Stimulated activated naive B cell treated with anti-CD40 and anti-IgM and Interleukin-4, amounts not matched to agents 10 μg/mL and 1 μg/mL and 100 μg/mL, for 72 hours (primary cell): ENCODE measurements around the gene GPR25.

Experiments
- ATAC-seq, 2 donors: fragments of 150-1000 bp; cut with Tn5 transposase; replicated peaks; 2 replicates each; pipeline ENCODE4 v1.10.0; 2021; ENCODE audit warnings: moderate library complexity in 1 of 2
- DNase-seq: peaks from one replicate; pipeline ENCODE4 v3.0.0; 2021
- H3K27ac Mint-ChIP-seq: one replicate; pipeline ENCODE4 v1.8.0; 2022; ENCODE audit warnings: mild to moderate bottlenecking, mixed read lengths
- H3K27me3 Mint-ChIP-seq, 2 donors: one replicate each; pipeline ENCODE4 v1.8.0; 2022; ENCODE audit warnings: mixed read lengths in 2 of 2
- H3K36me3 Mint-ChIP-seq, 2 donors: one replicate each; pipeline ENCODE4 v1.8.0; 2022; ENCODE audit warnings: mixed read lengths in 2 of 2, mild to moderate bottlenecking in 1 of 2
- H3K4me1 Mint-ChIP-seq, 2 donors: one replicate each; pipeline ENCODE4 v1.8.0; 2022; ENCODE audit warnings: mixed read lengths in 2 of 2, mild to moderate bottlenecking in 1 of 2
- H3K4me3 Mint-ChIP-seq, 2 donors: one replicate each; pipeline ENCODE4 v1.8.0; 2022; ENCODE audit warnings: mild to moderate bottlenecking in 2 of 2, mixed read lengths in 2 of 2, moderate library complexity in 1 of 2
- H3K9me3 Mint-ChIP-seq, 2 donors: one replicate each; pipeline ENCODE4 v1.8.0; 2022; ENCODE audit warnings: mixed read lengths in 2 of 2, mild to moderate bottlenecking in 1 of 2

GPR25 gene

DNA sequence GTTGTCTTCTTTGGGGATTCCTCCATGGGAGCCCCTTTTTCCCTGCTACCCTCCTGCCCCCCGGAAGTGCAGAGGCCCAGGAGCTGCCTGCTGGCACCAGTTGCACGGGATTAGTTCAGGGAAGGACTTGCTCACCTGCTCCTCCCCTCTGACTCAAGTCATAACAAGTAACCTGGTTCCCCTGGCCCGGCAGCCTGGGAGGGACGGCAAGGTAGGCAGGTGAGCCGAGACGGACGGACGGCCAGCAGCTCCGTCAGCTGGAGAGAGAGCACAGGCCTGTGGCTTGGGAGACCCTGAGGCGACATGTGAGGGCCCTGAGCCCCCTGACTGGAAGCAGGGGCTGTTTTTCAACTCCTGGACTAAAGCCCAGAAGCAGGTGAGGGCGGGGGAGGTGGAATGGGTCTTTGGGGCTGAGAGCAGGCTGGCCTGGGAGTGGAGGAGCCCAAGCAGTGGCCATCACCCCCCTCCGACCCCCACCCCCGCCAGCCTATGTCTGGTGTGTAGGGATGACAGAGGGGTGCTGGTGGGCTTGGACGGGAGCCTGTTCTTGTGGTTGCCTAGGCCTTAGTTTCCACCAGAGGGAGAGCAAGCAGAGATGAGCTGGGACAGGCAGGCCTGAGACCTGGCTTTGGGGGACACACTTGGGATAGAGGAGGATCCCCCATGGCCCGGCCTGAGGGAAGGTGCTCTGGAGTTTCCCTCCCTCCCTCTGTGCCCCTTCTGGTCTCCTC, 22.1 kb downstream of the GPR25 start, which contains the start of gene INAVA:
Gene INAVA, plus strand, starts transcription at position 189 of the 731 bp plus-strand sequence. CDS start 3,501 bp downstream, outside the sequence.
- Mint-ChIP-seq H3K36me3 (no peaks in the 10 kb centered on the region), H3K4me3 (no peak within 1 kb of the TSS), H3K9me3 (no peaks in the 10 kb centered on the region), H3K27me3 (peaks cover 48 to 80% of the 10 kb centered on the region in 2 donors), H3K4me1 (peaks cover 22 to 40% of the 10 kb centered on the region in 2 donors), H3K27ac (no peak within 1 kb of the TSS)
- DNase-seq (no peak), ATAC-seq (no peak)

DNA sequence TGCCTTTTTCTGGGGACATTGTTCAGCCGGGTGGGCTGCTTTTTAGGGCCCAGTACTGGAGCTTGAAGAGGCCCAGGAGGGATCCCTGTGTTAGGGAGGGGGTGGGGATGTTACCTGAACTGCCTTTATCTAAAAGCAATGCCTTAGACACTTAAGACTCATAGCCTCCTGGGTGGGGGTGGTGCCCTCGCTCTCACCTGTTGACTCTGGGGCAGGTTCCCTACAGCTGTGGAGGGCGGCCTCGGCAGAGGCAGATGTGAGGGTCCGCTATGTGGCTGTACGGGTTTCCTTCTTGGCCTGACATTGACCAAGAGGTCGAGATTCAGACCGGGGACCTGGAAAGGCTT, 22.6 kb downstream of the GPR25 start:
- DNase-seq (no peak), ATAC-seq (no peak)
- H3K4me3 Mint-ChIP-seq: no peak overlapping the region
- H3K36me3 Mint-ChIP-seq: no peaks in the 10 kb centered on the region
- peaks cover 46 to 78% of the 10 kb centered on the region in 2 donors for H3K27me3 Mint-ChIP-seq
- no peak overlapping the region for H3K27ac Mint-ChIP-seq
- peaks cover 22 to 38% of the 10 kb centered on the region in 2 donors for H3K4me1 Mint-ChIP-seq
- no peaks in the 10 kb centered on the region for H3K9me3 Mint-ChIP-seq

DNA sequence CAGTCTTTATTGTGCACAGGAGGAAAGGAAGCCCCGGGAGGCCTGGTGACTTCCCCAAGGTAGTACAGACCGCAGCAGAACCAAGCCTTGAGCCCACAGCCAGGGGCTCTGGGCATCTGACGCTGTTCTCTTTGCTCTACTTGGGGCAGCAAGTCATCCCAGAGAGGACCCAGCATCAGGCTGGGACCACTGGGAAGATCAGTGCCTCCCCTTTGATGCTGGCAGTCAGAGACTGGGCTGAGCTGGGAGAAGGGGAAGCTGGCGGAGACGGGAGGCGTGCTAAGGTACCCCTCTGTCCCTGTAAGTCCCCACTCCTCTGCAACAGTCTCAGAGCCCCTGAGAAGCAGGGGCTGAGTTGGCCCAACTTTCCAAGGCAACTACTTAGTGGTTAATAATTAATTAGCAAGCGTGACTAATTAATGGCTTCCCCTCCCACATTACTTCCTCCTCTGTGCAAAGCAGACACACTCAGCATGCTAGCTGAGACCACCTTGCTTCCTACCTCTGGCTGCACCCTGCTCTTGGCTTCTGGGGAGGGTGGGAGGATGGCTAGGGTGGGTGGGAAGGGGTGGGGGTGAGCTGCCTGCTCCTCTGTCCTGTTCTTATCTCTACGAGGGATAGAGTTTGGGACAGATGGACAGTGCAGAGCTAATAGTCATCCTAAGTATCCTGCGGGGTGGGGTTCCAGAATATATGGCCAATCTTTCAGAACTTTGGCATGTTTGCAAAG, 23.2 kb downstream of the GPR25 start:
- H3K4me3 Mint-ChIP-seq: no peak overlapping the region
- DNase-seq (no peak), ATAC-seq (peak; percentile 62 to 66)
- H3K27ac Mint-ChIP-seq: no peak overlapping the region
- no peaks in the 10 kb centered on the region for H3K36me3 Mint-ChIP-seq
- peaks cover 16 to 32% of the 10 kb centered on the region in 2 donors for H3K4me1 Mint-ChIP-seq
- H3K9me3 Mint-ChIP-seq: no peaks in the 10 kb centered on the region
- peaks cover 42 to 72% of the 10 kb centered on the region in 2 donors for H3K27me3 Mint-ChIP-seq

DNA sequence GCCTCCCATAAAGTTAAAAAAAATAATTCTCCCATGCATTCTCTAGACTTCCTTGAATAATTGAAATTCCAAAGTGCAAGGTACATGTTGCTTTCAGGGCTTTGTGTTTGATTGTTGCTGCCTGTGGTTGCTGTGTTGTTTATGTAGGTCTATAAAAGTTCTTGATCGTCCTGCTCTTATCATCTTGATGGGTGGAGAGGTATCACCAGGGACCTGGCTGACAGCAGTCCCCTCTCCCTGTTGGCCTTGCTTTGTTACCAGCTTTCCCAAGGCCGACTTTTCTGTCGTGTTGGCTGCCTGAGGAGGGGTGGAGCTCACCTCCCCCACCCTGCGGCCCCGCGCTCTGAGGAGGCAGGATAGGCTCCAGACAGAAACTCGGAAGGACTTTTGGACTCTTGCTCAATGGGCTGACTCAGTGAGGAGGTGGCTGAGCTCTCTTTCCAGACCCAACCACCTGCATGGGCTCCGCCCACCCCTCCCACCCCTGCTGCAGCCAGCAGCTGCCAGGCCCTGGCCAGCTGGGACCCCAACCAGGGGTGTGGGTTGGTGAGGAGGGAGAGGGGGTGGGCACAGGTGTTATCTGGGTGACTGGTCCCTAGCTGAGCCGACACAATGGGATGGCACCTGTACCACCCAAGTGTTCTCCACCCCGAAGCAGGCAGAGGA, 23.9 kb downstream of the GPR25 start:
- no peak overlapping the region for H3K4me3 Mint-ChIP-seq
- no peak for ATAC-seq
- peaks cover 42 to 71% of the 10 kb centered on the region in 2 donors for H3K27me3 Mint-ChIP-seq
- H3K36me3 Mint-ChIP-seq: no peaks in the 10 kb centered on the region
- no peak overlapping the region for H3K27ac Mint-ChIP-seq
- no peak for DNase-seq
- H3K4me1 Mint-ChIP-seq: peaks cover 14 to 25% of the 10 kb centered on the region in 2 donors
- no peaks in the 10 kb centered on the region for H3K9me3 Mint-ChIP-seq

DNA sequence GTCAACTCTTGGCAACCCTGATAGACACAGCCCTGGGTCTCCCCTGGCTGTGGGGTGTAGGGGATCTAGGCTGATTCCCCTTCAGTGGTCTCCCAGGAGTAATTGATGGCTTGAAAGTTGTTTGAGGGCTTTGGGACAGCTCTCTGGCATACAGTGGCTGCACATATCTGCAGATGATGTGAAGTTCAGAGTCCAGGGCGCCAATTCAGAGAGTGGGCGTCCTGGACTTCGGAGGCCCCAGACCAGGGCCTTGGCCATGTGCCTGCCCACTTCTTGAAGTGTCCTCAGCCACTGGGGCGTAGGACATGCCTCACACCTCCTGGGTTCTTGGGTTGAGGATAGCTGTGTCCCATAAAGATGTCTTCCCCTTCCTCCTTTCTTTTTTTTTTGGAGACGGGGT, 24.5 kb downstream of the GPR25 start:
- H3K27me3 Mint-ChIP-seq: peaks cover 41 to 65% of the 10 kb centered on the region in 2 donors
- DNase-seq: no peak

DNA sequence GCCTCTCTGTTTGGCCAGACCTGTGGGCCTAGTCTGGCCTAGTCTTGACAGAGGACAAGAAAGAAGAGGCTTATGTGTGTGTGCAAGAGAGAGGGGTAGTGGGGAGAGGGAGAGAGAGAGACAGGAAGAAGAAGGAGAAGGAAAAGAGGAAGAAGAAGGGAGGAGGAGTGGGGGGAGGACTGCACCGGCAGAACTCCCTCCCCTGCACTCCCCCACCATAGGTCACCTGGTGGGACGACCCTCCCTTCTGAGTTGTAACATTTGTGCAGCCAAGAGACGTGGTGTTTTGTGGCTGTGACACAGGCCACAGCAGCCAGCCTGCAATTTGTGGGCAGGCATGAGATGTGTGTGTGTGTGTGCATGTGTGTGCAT, 26.2 kb downstream of the GPR25 start:
- ATAC-seq (no peak), DNase-seq (no peak)
- H3K27ac Mint-ChIP-seq: no peak overlapping the region
- H3K27me3 Mint-ChIP-seq: peaks cover 27 to 47% of the 10 kb centered on the region in 2 donors
- no peak overlapping the region for H3K4me3 Mint-ChIP-seq
- H3K4me1 Mint-ChIP-seq: peaks cover 9 to 14% of the 10 kb centered on the region in 2 donors
- H3K9me3 Mint-ChIP-seq: no peaks in the 10 kb centered on the region
- H3K36me3 Mint-ChIP-seq: no peaks in the 10 kb centered on the region

More for the DNA sequence above, 24.5 kb downstream of the GPR25 start:
- Mint-ChIP-seq H3K4me1 (peaks cover 9 to 19% of the 10 kb centered on the region in 2 donors), H3K9me3 (no peaks in the 10 kb centered on the region), H3K4me3 (no peak overlapping the region), H3K36me3 (no peaks in the 10 kb centered on the region), H3K27ac (no peak overlapping the region)
- ATAC-seq: no peak

DNA sequence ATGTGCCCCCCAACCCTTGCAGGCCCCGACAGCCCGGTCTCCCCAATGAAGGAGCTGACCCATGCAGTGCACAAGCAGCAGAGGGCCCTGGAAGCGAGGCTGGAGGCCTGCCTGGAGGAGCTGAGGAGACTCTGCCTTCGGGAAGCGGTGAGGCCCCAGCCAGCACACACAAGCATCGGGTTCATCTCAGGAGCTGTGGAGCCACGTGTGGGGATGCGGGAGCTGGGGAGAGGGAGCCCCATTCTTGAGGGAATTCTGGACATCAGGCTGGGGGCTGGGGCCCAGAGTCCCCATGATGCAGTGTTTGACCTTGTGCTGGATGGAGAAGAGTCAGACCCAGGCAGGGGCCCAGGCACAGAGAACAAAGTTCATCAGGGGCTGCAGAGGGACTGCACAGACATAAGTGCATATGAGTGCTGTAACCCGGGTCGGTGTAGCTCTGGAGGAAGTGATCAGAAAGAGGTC, 26.7 kb downstream of the GPR25 start:
- H3K27ac Mint-ChIP-seq: no peak overlapping the region
- no peaks in the 10 kb centered on the region for H3K36me3 Mint-ChIP-seq
- H3K9me3 Mint-ChIP-seq: no peaks in the 10 kb centered on the region
- ATAC-seq (no peak), DNase-seq (no peak)
- H3K4me3 Mint-ChIP-seq: no peak overlapping the region
- peaks cover 25 to 42% of the 10 kb centered on the region in 2 donors for H3K27me3 Mint-ChIP-seq
- H3K4me1 Mint-ChIP-seq: peaks cover 9 to 14% of the 10 kb centered on the region in 2 donors

DNA sequence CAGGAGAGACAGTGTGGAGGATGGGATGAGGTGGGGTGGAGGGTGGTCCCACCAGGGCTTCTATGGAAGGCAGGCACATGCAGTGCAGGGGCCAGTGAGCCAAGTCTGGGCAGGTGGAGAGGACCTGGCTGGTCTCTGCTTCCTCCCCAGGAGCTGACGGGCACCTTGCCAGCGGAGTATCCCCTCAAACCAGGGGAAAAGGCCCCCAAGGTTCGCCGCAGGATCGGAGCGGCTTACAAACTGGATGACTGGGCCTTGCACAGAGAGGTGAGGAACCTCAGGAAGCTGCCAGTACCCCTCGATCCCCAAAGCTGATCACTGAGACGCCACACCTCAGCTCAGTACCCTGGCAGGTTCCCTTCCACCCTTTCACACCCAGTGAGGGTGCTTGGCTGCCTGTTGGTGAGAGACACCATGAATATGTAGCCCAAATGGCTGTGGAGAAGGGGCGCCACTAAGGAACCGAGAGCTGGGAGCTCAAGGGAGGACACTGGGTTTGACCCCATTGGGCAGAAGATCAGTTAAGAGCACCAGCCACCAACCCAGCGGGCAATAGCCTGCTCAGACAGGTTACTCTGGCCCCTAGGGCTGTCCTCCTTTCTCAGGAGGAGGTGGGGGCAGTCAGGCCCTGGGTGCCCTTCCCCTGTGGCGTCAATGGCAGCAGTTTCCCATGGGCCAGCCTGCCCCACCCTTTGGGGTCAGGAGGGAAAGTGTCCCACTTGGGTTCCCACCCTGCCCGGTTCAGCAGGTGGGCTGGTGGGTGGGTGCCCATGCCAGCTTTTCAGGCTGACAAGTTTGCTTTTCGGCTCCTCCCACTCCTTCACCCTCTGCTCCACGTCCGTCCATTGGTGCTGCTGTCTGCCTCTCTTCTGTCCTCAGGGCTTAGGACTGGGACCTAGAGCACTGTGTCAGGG, 27.4 kb downstream of the GPR25 start:
- DNase-seq (no peak), ATAC-seq (no peak)
- Mint-ChIP-seq H3K4me3 (no peak overlapping the region), H3K9me3 (no peaks in the 10 kb centered on the region), H3K27ac (no peak overlapping the region), H3K4me1 (peaks cover 9 to 14% of the 10 kb centered on the region in 2 donors), H3K36me3 (no peaks in the 10 kb centered on the region), H3K27me3 (peaks cover 22 to 35% of the 10 kb centered on the region in 2 donors)

GRCh38 chr1:200900877-200901276, 28.1 kb downstream of the GPR25 start:
- H3K27ac Mint-ChIP-seq: no peak overlapping the region
- H3K27me3 Mint-ChIP-seq: peaks cover 22 to 35% of the 10 kb centered on the region in 2 donors
- no peak overlapping the region for H3K4me3 Mint-ChIP-seq
- no peaks in the 10 kb centered on the region for H3K9me3 Mint-ChIP-seq
- H3K36me3 Mint-ChIP-seq: no peaks in the 10 kb centered on the region
- DNase-seq: no peak
- ATAC-seq: no peak
- H3K4me1 Mint-ChIP-seq: peaks cover 5 to 10% of the 10 kb centered on the region in 2 donors

DNA sequence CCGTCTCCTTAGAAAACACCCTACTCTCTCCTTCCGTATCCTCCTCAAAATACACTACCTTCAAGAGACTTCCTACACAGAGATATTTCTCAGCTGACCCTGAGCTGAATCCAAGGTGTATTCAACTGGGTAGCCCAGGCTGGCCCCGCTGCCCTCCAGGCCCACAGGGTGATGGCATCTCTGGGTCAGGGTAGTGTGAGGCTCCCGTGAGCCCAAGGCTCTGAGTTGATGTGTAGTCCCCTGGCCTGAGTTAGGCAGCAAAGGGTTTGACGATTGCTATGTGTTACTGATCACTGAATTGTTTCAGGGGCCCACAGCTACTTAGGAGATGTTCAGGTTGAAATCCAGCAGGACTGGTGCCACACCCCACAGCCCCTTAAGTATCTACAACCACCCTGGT, 28.6 kb downstream of the GPR25 start:
- Mint-ChIP-seq H3K36me3 (no peaks in the 10 kb centered on the region), H3K4me1 (peaks cover 4 to 6% of the 10 kb centered on the region in 2 donors), H3K4me3 (no peak overlapping the region), H3K27me3 (peaks cover 22 to 35% of the 10 kb centered on the region in 2 donors), H3K27ac (no peak overlapping the region), H3K9me3 (no peaks in the 10 kb centered on the region)
- no peak for ATAC-seq
- DNase-seq: no peak

DNA sequence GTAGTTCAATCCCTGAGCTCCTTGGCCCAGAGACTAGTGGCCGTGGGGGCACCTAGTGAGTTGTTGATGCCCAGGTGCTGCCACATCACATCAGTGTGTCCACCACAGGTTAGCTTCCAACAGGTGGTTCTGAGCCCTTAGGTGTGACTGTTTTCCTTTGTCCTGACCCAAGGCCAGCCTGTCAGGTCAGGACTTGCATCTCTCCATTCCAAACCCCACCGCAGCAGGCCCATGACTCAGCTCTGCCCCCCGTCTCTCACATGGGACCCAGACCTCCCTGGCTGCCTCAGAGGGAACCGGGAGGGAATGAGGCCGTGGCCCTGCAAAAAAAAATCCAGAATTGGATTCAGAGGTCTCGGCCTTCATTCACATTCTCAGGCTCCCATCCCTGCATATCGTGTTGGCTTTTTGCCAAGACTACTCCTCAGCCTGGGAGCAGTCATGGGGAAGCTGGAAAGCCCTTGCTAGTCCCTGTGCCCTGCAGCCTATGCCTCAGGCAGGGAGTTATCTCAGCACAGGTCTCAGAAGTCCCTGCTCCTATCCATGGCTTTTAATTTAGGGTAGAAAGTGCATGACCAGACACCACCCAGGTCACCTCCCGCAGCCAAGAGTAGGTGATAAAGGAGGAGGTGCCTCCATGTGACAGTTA, 29.1 kb downstream of the GPR25 start:
- no peak for ATAC-seq
- no peaks in the 10 kb centered on the region for H3K36me3 Mint-ChIP-seq
- H3K4me1 Mint-ChIP-seq: peaks cover 0 to 4% of the 10 kb centered on the region in 2 donors
- no peak for DNase-seq
- H3K9me3 Mint-ChIP-seq: no peaks in the 10 kb centered on the region
- peaks cover 22 to 35% of the 10 kb centered on the region in 2 donors for H3K27me3 Mint-ChIP-seq
- H3K27ac Mint-ChIP-seq: no peak overlapping the region
- no peak overlapping the region for H3K4me3 Mint-ChIP-seq

DNA sequence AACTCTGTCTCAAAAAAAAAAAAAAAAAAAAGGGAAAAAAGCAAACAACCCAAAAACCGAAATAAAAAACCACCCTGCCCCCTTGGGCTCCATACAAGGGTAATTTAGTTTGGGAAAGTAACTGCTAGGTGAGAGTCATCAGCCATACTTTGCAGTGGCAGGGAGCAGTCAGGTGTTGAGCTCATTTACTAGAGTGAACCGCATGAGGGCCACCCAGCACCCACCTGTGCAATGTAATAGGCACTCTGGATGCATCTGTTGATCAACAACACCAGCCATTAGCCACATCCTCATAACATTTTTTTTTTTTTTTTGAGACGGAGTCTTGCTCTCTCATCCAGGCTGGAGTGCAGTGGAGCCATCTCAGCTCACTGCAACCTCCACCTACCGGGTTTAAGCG, 31.0 kb downstream of the GPR25 start:
- H3K36me3 Mint-ChIP-seq: no peaks in the 10 kb centered on the region
- peaks cover 7 to 15% of the 10 kb centered on the region in 2 donors for H3K4me1 Mint-ChIP-seq
- no peak for DNase-seq
- ATAC-seq: no peak
- H3K27me3 Mint-ChIP-seq: peaks cover 13 to 18% of the 10 kb centered on the region in 2 donors
- H3K27ac Mint-ChIP-seq: no peak overlapping the region
- H3K9me3 Mint-ChIP-seq: peaks cover 3% of the 10 kb centered on the region in 2 donors
- H3K4me3 Mint-ChIP-seq: no peak overlapping the region

DNA sequence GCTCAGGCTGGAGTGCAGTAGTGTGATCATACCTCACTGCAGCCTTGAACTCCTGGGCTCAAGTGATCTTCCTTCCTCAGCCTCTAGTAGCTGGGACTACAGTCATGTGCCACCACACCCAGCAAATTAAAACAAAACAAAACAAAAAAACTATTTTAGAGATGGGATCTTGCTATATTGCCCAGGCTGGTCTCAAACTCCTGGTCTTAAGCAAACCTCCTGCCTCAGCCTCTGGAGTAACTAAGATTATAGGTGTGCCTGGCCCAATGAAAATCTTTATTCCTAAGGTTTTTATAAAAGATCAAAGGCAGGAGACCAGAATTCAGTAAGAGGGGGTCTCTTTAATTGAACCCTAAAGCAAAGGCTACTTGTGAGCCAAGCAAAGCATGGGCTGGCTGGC, 32.0 kb downstream of the GPR25 start:
- DNase-seq: no peak
- H3K36me3 Mint-ChIP-seq: no peaks in the 10 kb centered on the region
- no peak for ATAC-seq
- no peak overlapping the region for H3K4me3 Mint-ChIP-seq
- H3K27ac Mint-ChIP-seq: no peak overlapping the region
- peaks cover 9 to 10% of the 10 kb centered on the region in 2 donors for H3K27me3 Mint-ChIP-seq
- peaks cover 3% of the 10 kb centered on the region in 2 donors for H3K9me3 Mint-ChIP-seq
- H3K4me1 Mint-ChIP-seq: peaks cover 8 to 15% of the 10 kb centered on the region in 2 donors
